HG03565 (cell line): ENCODE data around the gene CSTF2T.
"Not testable (repeated sequence)": the region's sequence is repeated elsewhere in the genome, so short reads cannot be mapped to it uniquely, and the experiment has no call there.

Source experiments
- ATAC-seq: cut with Tn5 transposase; IDR thresholded peaks from one replicate; pipeline ENCODE4 v1.9.1; 2021; ENCODE audit warnings: mild to moderate bottlenecking, moderate library complexity; ENCODE audit not compliant: unreplicated experiment

Gene CSTF2T

DNA sequence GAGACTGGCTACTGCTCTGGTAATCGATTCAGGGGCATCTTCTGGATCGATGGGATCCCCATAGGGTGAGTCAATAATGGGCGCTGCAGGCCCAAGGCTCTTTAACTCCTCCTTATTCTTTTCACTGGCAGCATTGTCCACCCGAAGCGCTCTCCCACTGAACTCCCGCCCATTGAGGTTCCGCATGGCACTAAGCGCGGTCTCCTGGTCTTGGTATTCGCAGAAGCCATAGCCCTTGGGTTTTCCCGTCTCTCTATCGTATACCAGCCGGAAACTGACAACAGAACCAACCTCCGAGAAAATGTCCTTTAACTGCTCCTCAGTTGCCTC lies 285 bp downstream of the CSTF2T start:
- peak; percentile 15 for ATAC-seq

DNA sequence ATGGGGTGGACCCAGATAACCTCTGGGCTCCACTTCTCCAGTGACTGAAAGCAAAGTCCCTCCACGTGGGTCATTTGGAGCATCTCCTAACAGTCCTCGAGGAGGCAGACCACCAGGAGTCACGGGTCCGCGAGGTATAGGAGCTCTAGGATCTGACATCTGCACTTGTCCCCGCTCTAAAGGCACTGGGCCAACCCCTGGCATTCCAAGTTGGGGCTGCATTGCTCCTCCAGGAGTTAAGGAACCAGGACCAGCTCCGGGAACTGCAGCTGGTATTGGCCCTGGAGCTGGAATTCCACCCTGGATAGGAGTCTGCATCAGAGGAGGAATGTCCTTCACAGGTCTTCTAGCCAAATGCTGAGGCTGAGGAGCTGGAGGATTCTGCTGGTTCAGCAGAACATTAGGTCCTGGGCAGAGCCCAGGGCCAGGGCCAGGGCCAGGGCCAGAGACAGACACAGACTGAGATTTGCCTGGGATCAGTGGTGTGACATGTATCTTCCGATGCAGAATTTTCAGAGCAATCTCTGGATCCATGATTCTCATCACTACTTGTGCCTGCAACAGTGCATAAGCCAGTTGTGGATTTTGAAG lies 827 bp downstream of the CSTF2T start:
- ATAC-seq = no peak

DNA sequence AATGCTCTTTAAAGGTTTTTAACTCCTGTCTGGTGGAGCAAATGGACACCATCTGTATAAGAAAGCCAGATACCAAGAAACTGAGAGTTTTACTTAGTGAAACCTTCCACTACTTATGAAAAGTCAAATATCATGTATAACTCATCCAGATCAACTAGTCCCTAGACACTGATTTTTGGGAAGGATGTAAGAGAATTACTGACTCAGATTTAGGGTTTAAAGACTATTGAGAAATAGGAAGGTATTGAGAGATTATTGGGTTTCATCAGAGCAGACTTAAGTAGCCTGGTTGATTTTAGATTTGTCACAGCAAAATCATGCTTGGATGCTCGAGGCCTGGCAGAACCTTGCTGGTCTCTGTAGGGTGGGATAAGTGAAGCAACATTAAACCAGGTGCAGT lies 3.1 kb downstream of the CSTF2T start:
- ATAC-seq = no peak

DNA sequence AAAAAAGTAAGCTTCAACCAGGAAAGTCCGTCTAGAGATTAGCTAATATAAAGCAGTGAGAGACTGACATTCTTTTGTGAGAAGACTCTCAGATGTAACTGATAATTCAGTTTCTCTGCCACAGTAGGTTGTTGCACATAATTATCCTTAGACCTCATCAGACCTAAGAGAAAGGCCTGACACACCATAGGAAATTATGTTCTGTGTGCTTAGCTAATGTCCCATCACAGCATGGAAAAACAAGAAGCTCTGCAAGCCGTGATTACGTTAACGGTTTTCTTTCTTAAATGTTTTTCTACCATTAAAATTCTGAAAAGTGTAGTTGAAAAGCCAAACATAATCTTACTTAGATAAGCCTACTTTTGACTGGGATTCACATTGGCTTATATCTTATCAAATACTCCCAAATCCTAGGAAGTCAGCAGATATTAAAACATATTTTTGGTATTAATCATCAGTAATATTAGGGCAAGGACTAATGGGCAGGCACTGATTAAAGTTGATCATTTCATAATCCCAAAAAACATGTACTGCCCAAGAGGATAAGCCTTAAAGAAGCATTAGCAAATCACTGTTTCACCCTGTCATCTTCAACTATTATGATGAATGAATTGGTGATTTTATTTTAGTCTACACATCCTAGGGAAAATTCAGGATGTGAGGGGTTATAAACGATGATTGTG lies 5.2 kb downstream of the CSTF2T start:
- no peak for ATAC-seq

- ATAC-seq = no peak
Measured at GRCh38 chr10:51691135-51691534, 8.3 kb downstream of the CSTF2T start.

GRCh38 chr10:51689536-51689935 lies 9.9 kb downstream of the CSTF2T start:
- no peak for ATAC-seq

- ATAC-seq = not testable (repeated sequence)
Measured at GRCh38 chr10:51688826-51689225, 10.6 kb downstream of the CSTF2T start.

DNA sequence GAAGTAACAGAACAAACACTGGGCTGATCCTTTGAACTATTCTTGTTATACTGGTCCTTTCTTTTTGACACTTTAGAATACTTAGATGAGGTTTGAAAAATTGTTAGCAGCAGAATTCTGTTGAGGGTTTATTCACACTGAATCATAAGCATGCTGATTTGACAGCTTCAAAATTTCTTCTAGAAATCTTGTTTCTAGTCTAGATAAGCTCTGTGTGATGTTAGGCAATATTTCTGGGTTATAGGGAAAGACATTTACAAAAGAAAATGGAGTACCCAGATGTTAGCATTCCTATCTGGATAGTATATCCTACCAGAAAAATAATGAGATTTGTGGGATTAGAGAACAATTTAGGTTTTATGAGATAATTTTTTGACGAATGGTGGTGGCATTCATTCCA lies 12.1 kb downstream of the CSTF2T start:
- no peak for ATAC-seq

DNA sequence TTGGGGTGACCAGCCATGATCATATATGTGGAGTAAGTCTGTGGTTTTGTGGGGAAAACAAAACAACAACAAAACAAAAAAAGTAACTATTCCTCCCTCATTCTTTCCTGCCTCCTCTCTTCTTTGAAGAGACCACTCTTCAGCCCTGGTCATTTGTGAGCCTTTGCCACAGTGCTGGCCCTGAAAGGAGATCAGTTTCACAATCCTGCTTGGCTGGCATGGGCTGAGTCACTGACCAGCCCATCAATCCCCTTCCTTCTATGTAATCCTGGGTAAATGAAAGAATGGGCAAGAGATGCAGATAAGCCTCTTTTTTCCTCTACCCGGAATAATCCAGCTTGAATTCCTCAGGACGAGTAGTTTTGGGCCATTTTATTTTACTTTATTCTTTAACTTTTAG lies 13.6 kb downstream of the CSTF2T start:
- ATAC-seq = no peak

GRCh38 chr10:51683031-51683691 lies 16.2 kb downstream of the CSTF2T start:
- no peak for ATAC-seq

DNA sequence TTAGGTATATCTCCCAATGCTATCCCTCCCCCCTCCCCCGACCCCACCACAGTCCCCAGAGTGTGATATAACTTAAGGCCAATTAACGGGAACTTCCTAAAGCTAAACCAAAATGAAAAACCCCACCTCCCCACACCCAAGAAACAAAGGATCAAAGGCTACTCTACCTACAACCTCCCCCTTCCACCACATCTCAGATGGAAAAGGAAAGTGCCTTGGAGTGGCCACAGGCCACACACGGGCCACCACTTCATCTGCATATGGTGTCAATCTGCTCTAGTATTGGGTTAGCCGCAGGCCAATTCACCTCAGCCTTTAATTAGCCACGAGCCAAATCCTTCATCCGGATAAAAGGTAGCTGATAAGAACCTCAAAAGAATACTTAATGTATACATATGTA lies 19.6 kb downstream of the CSTF2T start:
- ATAC-seq = no peak

DNA sequence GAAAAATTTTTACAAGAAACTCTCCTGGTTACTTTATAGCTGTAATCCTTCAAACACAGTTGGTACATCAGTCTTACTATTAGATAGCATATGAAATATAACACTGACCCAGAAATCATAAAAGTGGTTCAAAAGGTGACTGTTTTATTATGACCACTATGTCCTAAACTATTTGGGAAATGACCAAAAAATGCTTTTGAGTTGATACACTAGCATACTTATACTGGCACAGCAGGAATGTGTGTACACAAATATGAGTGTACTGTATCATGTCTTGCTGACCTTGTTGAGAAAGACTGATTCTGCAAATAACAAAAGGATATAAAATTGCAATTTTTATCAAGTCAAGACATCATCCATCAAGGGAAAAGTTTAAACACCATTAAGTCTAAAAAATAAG lies 24.3 kb downstream of the CSTF2T start:
- ATAC-seq = no peak

DNA sequence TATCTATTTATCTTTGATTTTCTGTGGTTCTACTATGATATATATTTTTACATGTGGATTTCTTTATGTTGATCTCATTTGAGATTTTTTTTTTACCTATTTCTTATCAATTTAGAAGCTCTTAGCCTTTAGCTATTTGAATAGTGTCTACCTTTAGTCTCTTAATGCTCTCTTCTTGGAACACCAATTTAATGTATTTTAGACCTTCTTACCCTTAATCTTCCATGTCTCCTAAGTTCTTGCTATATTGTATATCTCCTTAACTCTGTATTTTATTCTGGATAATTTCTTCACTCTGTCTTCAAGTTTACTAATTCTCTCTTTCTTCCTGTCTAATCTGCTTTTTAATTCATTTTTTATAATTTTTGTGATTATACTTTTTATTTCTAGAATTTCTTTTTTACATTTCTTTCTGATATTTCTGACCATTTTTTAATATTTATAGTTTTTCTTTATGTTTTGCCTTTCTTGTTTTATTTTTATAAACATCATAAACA lies 27.3 kb downstream of the CSTF2T start:
- no peak for ATAC-seq

- no peak for ATAC-seq
Measured at GRCh38 chr10:51669041-51669440, 30.4 kb downstream of the CSTF2T start.

DNA sequence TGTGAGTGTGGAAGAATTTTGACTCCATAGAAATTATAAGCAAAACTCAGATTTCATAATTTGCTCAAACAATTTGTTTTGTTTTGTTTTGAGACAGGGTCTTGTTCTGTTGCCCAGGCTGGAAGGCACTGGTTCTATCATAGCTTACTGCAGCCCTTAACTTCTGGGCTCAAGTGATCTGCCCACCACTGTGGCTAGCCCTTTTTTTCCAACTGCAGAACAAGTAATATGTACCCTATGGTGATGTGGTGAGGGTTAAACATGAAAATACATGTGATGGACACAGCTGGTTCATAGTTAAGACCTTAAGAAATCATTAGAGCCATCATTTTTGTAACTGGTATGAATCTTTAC lies 31.1 kb downstream of the CSTF2T start:
- no peak for ATAC-seq

- ATAC-seq = no peak
Measured at GRCh38 chr10:51667678-51668335, 31.6 kb downstream of the CSTF2T start.

GRCh38 chr10:51666456-51666855 lies 32.9 kb downstream of the CSTF2T start:
- no peak for ATAC-seq

- ATAC-seq = no peak
Measured at GRCh38 chr10:51663086-51663485, 36.3 kb downstream of the CSTF2T start.

- ATAC-seq = no peak
Measured at GRCh38 chr10:51659344-51659743, 40.1 kb downstream of the CSTF2T start.

GRCh38 chr10:51658000-51658399 lies 41.4 kb downstream of the CSTF2T start:
- no peak for ATAC-seq

DNA sequence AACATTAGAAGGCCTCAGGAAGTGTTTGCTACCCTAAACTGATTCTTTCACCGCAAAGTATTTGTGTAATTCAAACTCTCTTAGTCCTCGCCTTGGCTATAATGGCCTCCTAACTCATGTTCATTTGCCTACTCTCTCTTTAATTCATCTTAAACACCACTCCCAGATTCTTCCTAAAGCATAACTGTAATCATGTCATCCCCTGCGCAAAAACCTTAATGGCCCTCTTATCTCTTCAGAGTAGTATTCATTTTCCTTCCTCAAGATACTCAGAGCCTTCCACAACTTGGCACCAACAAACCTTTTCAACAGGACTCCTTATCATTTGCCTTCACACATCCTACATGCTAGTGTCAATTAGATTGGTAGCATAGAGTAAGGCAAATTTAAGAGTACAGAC lies 42.9 kb downstream of the CSTF2T start:
- no peak for ATAC-seq

GRCh38 chr10:51654918-51655317 lies 44.5 kb downstream of the CSTF2T start:
- no peak for ATAC-seq
